HepG2 (cell line): ENCODE results near the gene BCL11B. TPM values are rescaled to one million over a fixed set of nuclear protein-coding genes. Genes with fewer than 3 reads are reported as not detected.

ENCODE experiments used
- ATAC-seq: fragments of 200-7000 bp; cut with Tn5 transposase; 3 replicates; pipeline ENCODE4 v1.9.1; 2020; ENCODE audit warnings: mild to moderate bottlenecking, moderate library complexity
- BruUV-seq: library from RNA; stranded (reverse); fragments of 400-500 nt; replicated peaks from 2 replicates; lab custom pipeline; 2021; lab: Mats Ljungman, UMichigan
- CTCF ChIA-PET: fragments of 300-600 bp; formaldehyde crosslinking; extraction: SDS; loops from one replicate; lab custom pipeline; 2021; ENCODE audit warnings: low total read pairs, inconsistent platforms, low intra/inter-chr PET ratio; lab: Yijun Ruan, JAX
- POLR2A ChIA-PET: fragments of 350-600 bp; sonication (Branson Sonifier 250); formaldehyde crosslinking; loops from one replicate; lab custom pipeline; 2020; ENCODE audit warnings: antibody characterized with exemption, inconsistent platforms; lab: Yijun Ruan, JAX
- DNase-seq: peaks from one replicate; pipeline ENCODE4 v3.0.0-alpha.2; 2015; ENCODE audit warnings: low spot score
- FAIRE-seq: peaks from 3 replicates; lab custom pipeline; 2011; peaks lifted over from hg19 to GRCh38; lab: Jason Lieb, UNC
- H2AFZ ChIP-seq: one replicate; pipeline ENCODE4 v1.6.1; 2011; ENCODE audit warnings: low read length, inconsistent platforms
- H3K27ac ChIP-seq: fragments of 300-600 bp; 3 replicates; pipeline ENCODE4 v1.8.0; 2011; ENCODE audit warnings: mixed run types, mild to moderate bottlenecking, mixed read lengths, low read length, inconsistent platforms; ENCODE audit not compliant: insufficient read depth; ENCODE audit errors: extremely low read length
- H3K27me3 ChIP-seq, 2 experiments: fragments of 200-600 bp in 1 of 2; 2 replicates in 1 of 2; 3 replicates in 1 of 2; pipeline versions ENCODE4 v1.6.0 to v1.8.0; 2011; ENCODE audit warnings: low read length in 2 of 2, mild to moderate bottlenecking in 2 of 2, moderate library complexity in 2 of 2, inconsistent platforms in 1 of 2; ENCODE audit not compliant: insufficient read depth in 2 of 2, control insufficient read depth in 1 of 2
- H3K36me3 ChIP-seq, 2 experiments: fragments of 200-600 bp in 1 of 2; replicated peaks in 1 of 2; 2 replicates in 1 of 2; 3 replicates in 1 of 2; pipeline versions ENCODE4 v1.5.1 to v1.8.0; 2011; ENCODE audit warnings: low read length in 2 of 2, inconsistent platforms in 1 of 2; ENCODE audit not compliant: insufficient read depth in 2 of 2, control insufficient read depth in 1 of 2
- H3K4me1 ChIP-seq: 2 replicates; pipeline ENCODE4 v1.5.1; 2012; ENCODE audit warnings: low read length, inconsistent platforms; ENCODE audit not compliant: insufficient read depth
- H3K4me2 ChIP-seq: 2 replicates; pipeline ENCODE4 v1.6.0; 2011; ENCODE audit warnings: low read depth, low read length, inconsistent platforms
- H3K4me3 ChIP-seq, 3 experiments: fragments of 200-600 bp in 1 of 3; sonication (generic), shearing (Covaris generic) in 1 of 3; replicated peaks in 1 of 3; 2 replicates each; pipeline ENCODE4 v1.5.1; 2011 to 2016; ENCODE audit warnings: low read length in 3 of 3, inconsistent platforms in 2 of 3, low read depth in 2 of 3, mild to moderate bottlenecking in 2 of 3, control low read depth in 1 of 3, mixed read lengths in 1 of 3; ENCODE audit not compliant: insufficient read depth in 1 of 3
- H3K79me2 ChIP-seq: one replicate; pipeline ENCODE4 v1.6.1; 2011; ENCODE audit warnings: low read length, inconsistent platforms; ENCODE audit not compliant: insufficient read depth
- H3K9ac ChIP-seq: 2 replicates; pipeline ENCODE4 v1.6.0; 2011; ENCODE audit warnings: mild to moderate bottlenecking, low read depth, low read length, inconsistent platforms; ENCODE audit not compliant: insufficient read depth
- H3K9me3 ChIP-seq: 2 replicates; pipeline ENCODE4 v1.5.1; 2012; ENCODE audit warnings: mild to moderate bottlenecking, low read length
- H4K20me1 ChIP-seq: 2 replicates; pipeline ENCODE4 v1.6.0; 2011; ENCODE audit warnings: inconsistent platforms, mild to moderate bottlenecking, low read length, moderate library complexity; ENCODE audit not compliant: insufficient read depth
- CCAR2 ChIP-seq: fragments of 200-400 bp; formaldehyde crosslinking; optimal IDR thresholded peaks from 2 replicates; pipeline ENCODE3; 2018; ENCODE audit warnings: low read depth, mild to moderate bottlenecking, low read length, moderate library complexity
- EP300 ChIP-seq, 3 experiments: sonication (generic) in 1 of 3; formaldehyde crosslinking in 1 of 3; IDR thresholded peaks; 2 replicates each; pipeline versions ENCODE4 v1.5.1 to v1.6.1; 2011 to 2020; ENCODE audit warnings: low read depth in 2 of 3, low read length in 2 of 3, borderline replicate concordance in 1 of 3, improper control_type of control experiment in 1 of 3, mild to moderate bottlenecking in 1 of 3, missing genetic modification reagents in 1 of 3, moderate library complexity in 1 of 3
- GLI4 ChIP-seq: sonication (generic); formaldehyde crosslinking; IDR thresholded peaks from 2 replicates; pipeline ENCODE4 v1.5.1; 2020; ENCODE audit warnings: missing genetic modification reagents, mild to moderate bottlenecking, moderate library complexity, borderline replicate concordance
- HBP1 ChIP-seq: IDR thresholded peaks from 2 replicates; pipeline ENCODE4 v1.6.1; 2016; ENCODE audit warnings: low read depth, control low read depth
- HDAC2 ChIP-seq: sonication (generic); formaldehyde crosslinking; IDR thresholded peaks from 2 replicates; pipeline ENCODE4 v1.4.0; 2020; ENCODE audit warnings: missing genetic modification reagents
- HNF4G ChIP-seq, 2 experiments: sonication (generic) in 1 of 2; formaldehyde crosslinking in 1 of 2; IDR thresholded peaks; 2 replicates each; pipeline versions ENCODE4 v1.4.0 to v1.6.1; 2011 to 2020; ENCODE audit warnings: borderline replicate concordance in 2 of 2, low read depth in 2 of 2, mild to moderate bottlenecking in 2 of 2, low read length in 1 of 2, missing genetic modification reagents in 1 of 2, moderate library complexity in 1 of 2
- HNRNPK ChIP-seq: fragments of 200-400 bp; formaldehyde crosslinking; IDR thresholded peaks from 2 replicates; pipeline ENCODE4 v1.6.1; 2018; ENCODE audit warnings: low read length, low read depth, moderate library complexity, mild to moderate bottlenecking; ENCODE audit not compliant: poor library complexity, severe bottlenecking
- IRX3 ChIP-seq: sonication (generic); formaldehyde crosslinking; IDR thresholded peaks from 2 replicates; pipeline ENCODE4 v1.8.1; 2023; ENCODE audit warnings: mild to moderate bottlenecking, low read depth, missing genetic modification reagents, borderline replicate concordance
- POLR2AphosphoS2 ChIP-seq: IDR thresholded peaks from 2 replicates; pipeline ENCODE4 v1.6.1; 2011; ENCODE audit warnings: low read depth, low read length, improper control_type of control experiment
- POLR2G ChIP-seq: fragments of 200-400 bp; formaldehyde crosslinking; IDR thresholded peaks from 2 replicates; pipeline ENCODE4 v1.6.1; 2018; ENCODE audit warnings: mild to moderate bottlenecking, low read depth, low read length, moderate library complexity
- REXO4 ChIP-seq: sonication (generic); formaldehyde crosslinking; IDR thresholded peaks from 2 replicates; pipeline ENCODE4 v1.8.0; 2022; ENCODE audit warnings: missing genetic modification reagents, mild to moderate bottlenecking, borderline replicate concordance
- ZBTB46 ChIP-seq: sonication (generic); formaldehyde crosslinking; IDR thresholded peaks from 2 replicates; pipeline ENCODE4 v1.4.0; 2020; ENCODE audit warnings: mild to moderate bottlenecking, missing genetic modification reagents, borderline replicate concordance
- ZNF614 ChIP-seq: IDR thresholded peaks from 2 replicates; pipeline ENCODE4 v1.6.1; 2018; ENCODE audit warnings: missing biosample characterization, missing genetic modification reagents, inconsistent platforms, borderline replicate concordance
- ZNF619 ChIP-seq: sonication (generic); formaldehyde crosslinking; IDR thresholded peaks from 2 replicates; pipeline ENCODE4 v1.4.0; 2020; ENCODE audit warnings: mild to moderate bottlenecking, missing genetic modification reagents
- ZNF816 ChIP-seq: sonication (generic); formaldehyde crosslinking; IDR thresholded peaks from 2 replicates; pipeline ENCODE4 v1.8.0; 2022; ENCODE audit warnings: missing genetic modification reagents, mild to moderate bottlenecking, borderline replicate concordance
- ZNF891 ChIP-seq: sonication (generic); formaldehyde crosslinking; IDR thresholded peaks from 2 replicates; pipeline ENCODE4 v1.5.0; 2020; ENCODE audit warnings: mild to moderate bottlenecking, missing genetic modification reagents
- WGBS: methylation state at CpG from one replicate; pipeline ENCODE4 v1.1.6; 2017; ENCODE audit warnings: low lambda C conversion rate; 5-methylcytosine and 5-hydroxymethylcytosine counted together
- in situ Hi-C: cut with HindIII; loops from 2 replicates; pipeline ENCODE4 v1.10.0; 2017; ENCODE audit warnings: low pct_unique_long_range_greater_than_20kb; ENCODE audit not compliant: extremely low pct_ligation_motif_present
- intact Hi-C: fragments of 100-400 bp; cut with micrococcal nuclease; formaldehyde crosslinking; loops from one replicate; pipeline ENCODE4 v1.10.0; 2022; ENCODE audit not compliant: unreplicated experiment
- polyA plus RNA-seq, 8 experiments: library from polyadenylated mRNA; depleted of rRNA in 3 of 8; stranded (reverse) in 7 of 8; unstranded in 1 of 8; fragments of >200 nt; fragmentation: Illumina TruSeq in 4 of 8; extraction: Trizol in 4 of 8; gene quantifications; 2 replicates each; pipeline versions ENCODE4 v1.2.1 to v1.2.3, GENCODE V29; 2011 to 2016; ENCODE audit warnings: low read depth in 4 of 8, missing spikeins in 1 of 8, mixed read lengths in 1 of 8; ENCODE audit not compliant: insufficient read depth in 1 of 8
- total RNA-seq, 5 experiments: library from RNA; depleted of rRNA; stranded (reverse); fragments of >200 nt; fragmentation: Illumina TruSeq; extraction: Trizol; gene quantifications; 2 replicates each; pipeline ENCODE4 v1.2.3, GENCODE V29; 2016; ENCODE audit warnings: low read depth in 1 of 5

The BCL11B gene
- total and polyA plus RNA-seq, 2 of the 13 experiments (the other 11 are each of a cell fraction or from before 2014, with no cell fraction given) = not detected

DNA sequence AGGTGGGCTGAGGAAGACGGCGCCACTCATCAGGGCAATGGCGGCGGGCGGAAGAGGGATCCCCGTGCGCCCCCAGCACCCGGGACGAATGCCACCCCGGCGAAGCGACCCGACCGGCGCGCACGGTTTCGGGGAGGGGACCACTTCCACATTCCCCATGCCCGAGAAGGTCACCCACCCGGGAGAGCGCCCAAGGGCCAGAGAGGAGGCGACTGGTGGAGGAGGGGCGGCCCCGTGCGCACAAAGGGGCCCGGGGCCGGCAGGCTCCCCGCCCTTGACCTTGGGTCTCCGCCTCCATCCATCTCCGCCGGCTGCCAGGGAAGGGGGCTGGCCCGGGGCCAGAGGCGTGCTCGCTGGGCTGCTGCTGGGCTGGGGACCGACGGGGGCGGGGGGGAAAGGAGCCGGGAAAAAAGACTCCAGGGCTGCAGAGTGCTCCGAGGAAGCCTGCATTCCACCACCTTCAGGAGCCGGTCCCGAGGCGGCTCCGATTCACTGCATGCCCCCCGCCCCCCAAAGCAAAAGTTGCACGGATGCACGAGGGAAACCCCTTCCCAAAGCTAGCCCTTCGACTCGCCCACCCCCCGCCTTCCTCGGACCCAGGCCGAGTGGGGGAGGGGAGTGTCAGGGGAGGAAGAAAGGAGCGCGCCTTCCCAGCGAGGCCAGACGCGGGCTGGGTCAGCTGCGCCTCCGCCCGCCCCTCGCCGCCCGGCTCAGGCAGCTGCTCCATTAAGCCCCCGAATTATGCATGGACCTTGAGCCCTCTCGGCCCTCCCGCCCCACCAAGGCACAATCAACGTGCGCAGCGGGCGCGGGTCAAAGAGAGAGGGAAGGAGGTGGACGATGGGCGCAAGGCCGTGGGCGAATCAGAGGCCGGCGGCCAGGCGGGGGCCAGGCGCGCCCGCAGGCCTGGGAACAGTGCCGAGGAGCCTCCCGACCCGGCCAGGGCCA, 26.2 kb downstream of the BCL11B start (continued):
- no peak for TF ChIP-seq HBP1
- TF ChIP-seq EP300 (IDR thresholded peaks at IDR 0.05; ENCODE audit: low read depth in 2 of 2, low read length in 2 of 2) = no peak
- TF ChIP-seq EP300 (CRISPR knock-in tag; IDR thresholded peaks at IDR 0.05; ENCODE audit: borderline replicate concordance) = no peak
- no peak for TF ChIP-seq HDAC2 (CRISPR knock-in tag)
- no peak for TF ChIP-seq CCAR2
- TF ChIP-seq, all 625 proteins: peak for 0

GRCh38 chr14:99244941-99245563, 26.9 kb downstream of the BCL11B start:
- ChIA-PET POLR2A (no interaction called here), CTCF (no interaction called here)
- no TSS peak for BruUV-seq
- DNase-seq = no peak
- H3K9ac ChIP-seq = no peak overlapping the region
- H2AFZ ChIP-seq = no peak overlapping the region
- H3K36me3 ChIP-seq = no peaks in the 10 kb centered on the region
- in situ Hi-C loops = no loop called here
- no peak for FAIRE-seq
- no peak overlapping the region for H3K4me3 ChIP-seq
- H3K4me1 ChIP-seq = no peaks in the 10 kb centered on the region
- H3K27ac ChIP-seq = no peak overlapping the region
- H3K27me3 ChIP-seq = peaks cover 4 to 71% of the 10 kb centered on the region in 2 experiments
- H3K9me3 ChIP-seq = no peaks in the 10 kb centered on the region
- intact Hi-C loops = no loop called here
- no peak overlapping the region for H3K4me2 ChIP-seq
- H4K20me1 ChIP-seq = no peaks in the 10 kb centered on the region
- no peaks in the 10 kb centered on the region for H3K79me2 ChIP-seq
- ATAC-seq = no peak
- 40% methylated on average over 6 of the region's 15 CpGs for WGBS
- TF ChIP-seq ZNF816 (CRISPR knock-in tag) = no peak
- TF ChIP-seq IRX3 (CRISPR knock-in tag) = no peak
- no peak for TF ChIP-seq HNF4G (IDR thresholded peaks at IDR 0.05; ENCODE audit: borderline replicate concordance, low read depth, low read length)
- no peak for TF ChIP-seq HNF4G (CRISPR knock-in tag; IDR thresholded peaks at IDR 0.05; ENCODE audit: borderline replicate concordance, low read depth)
- TF ChIP-seq POLR2AphosphoS2 = no peak
- TF ChIP-seq ZNF619 (CRISPR knock-in tag) = no peak
- no peak for TF ChIP-seq HNRNPK
- no peak for TF ChIP-seq REXO4 (CRISPR knock-in tag)
- TF ChIP-seq ZNF614 = no peak
- TF ChIP-seq ZBTB46 (CRISPR knock-in tag) = no peak
- TF ChIP-seq GLI4 (CRISPR knock-in tag) = no peak
- no peak for TF ChIP-seq POLR2G
- no peak for TF ChIP-seq ZNF891 (CRISPR knock-in tag)
